HUDEP-2 (cell line): ENCODE results near the gene DHX36.

Experiments
- DNase-seq, 76 experiments: peaks; one replicate each; lab custom pipeline; 2025; ENCODE audit not compliant: unreplicated experiment in 76 of 76; lab: John Stamatoyannopoulos, UW

DHX36 gene

GRCh38 chr3:154227531-154227930 lies 96.8 kb downstream of the DHX36 start:
- DNase-seq: no peak

GRCh38 chr3:154225536-154225935 lies 98.8 kb downstream of the DHX36 start:
- no peak for DNase-seq

GRCh38 chr3:154224866-154225265 lies 99.4 kb downstream of the DHX36 start:
- no peak for DNase-seq

- no peak for DNase-seq
These were observed 99.9 kb downstream of the DHX36 start for GRCh38 chr3:154224366-154224765.

GRCh38 chr3:154223519-154223918 lies 100.8 kb downstream of the DHX36 start:
- DNase-seq: no peak
